ENCODE data around the gene SH3BGRL2. TPM values are rescaled to one million over a fixed set of nuclear protein-coding genes. Genes with fewer than 3 reads are reported as not detected.

SH3BGRL2 gene
- total RNA-seq, 1 experiment from 2014 or later: 3.8 TPM

DNA sequence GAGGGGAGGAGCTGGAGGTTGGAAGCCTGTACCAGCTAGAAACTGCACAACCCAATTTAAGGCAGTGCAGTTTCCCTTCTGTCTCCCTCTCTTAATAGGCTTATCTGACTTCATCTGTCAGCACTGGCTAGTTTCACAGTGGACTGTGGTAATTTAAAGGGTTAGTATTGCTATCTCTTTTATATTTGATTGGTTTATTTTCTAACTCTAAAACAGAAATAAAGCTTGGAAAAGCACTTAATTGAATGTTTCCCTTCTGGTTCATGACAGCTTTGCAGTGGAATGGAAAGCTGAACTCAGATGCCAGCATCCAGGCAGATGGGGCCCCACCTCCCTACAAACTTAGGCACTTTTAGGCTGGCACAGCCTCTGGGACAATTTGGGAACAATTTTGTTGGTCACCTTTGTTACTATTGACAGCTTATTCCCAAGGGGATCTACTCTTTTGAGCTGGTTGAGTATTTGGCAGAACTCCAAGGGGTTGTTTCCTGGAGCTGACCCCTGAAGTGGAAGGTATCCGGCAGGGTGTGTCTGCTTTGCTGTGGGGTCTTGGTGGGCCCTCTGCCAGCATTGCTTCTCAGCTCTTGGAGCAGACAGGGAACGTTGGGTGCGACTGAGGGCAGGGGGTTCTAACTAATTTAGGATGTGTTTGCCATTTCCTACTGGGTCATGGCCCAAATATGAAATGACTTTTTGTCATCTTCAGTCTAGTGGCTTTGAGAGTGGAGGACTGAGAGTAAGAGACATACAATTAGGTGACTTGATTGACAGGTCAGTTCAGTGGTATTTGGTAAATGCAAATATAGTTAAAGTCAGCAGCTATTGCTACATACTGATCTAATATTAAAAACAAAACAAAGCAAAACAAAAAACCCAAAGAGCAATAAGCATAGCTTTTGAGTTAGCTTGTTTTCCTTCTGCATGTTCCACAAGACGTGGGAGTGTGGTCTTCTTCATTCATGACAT, 9.3 kb downstream of the SH3BGRL2 start:
- no peak overlapping the region for H2AFZ ChIP-seq (ENCODE audit: low read length)
- H3K4me3 ChIP-seq (ENCODE audit: low read length): no peak overlapping the region
- H3K79me2 ChIP-seq (ENCODE audit: low read length): no peaks in the 10 kb centered on the region
- TF ChIP-seq EZH2phosphoT487 (IDR thresholded peaks at IDR 0.05; ENCODE audit: borderline replicate concordance, low read length): no peak
- TF ChIP-seq, protein P1, sequence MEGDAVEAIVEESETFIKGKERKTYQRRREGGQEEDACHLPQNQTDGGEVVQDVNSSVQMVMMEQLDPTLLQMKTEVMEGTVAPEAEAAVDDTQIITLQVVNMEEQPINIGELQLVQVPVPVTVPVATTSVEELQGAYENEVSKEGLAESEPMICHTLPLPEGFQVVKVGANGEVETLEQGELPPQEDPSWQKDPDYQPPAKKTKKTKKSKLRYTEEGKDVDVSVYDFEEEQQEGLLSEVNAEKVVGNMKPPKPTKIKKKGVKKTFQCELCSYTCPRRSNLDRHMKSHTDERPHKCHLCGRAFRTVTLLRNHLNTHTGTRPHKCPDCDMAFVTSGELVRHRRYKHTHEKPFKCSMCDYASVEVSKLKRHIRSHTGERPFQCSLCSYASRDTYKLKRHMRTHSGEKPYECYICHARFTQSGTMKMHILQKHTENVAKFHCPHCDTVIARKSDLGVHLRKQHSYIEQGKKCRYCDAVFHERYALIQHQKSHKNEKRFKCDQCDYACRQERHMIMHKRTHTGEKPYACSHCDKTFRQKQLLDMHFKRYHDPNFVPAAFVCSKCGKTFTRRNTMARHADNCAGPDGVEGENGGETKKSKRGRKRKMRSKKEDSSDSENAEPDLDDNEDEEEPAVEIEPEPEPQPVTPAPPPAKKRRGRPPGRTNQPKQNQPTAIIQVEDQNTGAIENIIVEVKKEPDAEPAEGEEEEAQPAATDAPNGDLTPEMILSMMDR (conservative IDR thresholded peaks at IDR 0.05; ENCODE audit: low read depth, low read length): no peak
- no peak for TF ChIP-seq EZH2 (IDR thresholded peaks at IDR 0.05; ENCODE audit: low read length, unreplicated experiment)
- intact Hi-C loops (cut with micrococcal nuclease): no loop called here
- H3K9me3 ChIP-seq (ENCODE audit: low read length): no peaks in the 10 kb centered on the region
- no TSS peak for BruUV-seq (replicated peaks)
- ATAC-seq (no peak), DNase-seq (no peak)
- H3K4me2 ChIP-seq (ENCODE audit: low read length): no peak overlapping the region
- no peak overlapping the region for H3K9ac ChIP-seq (ENCODE audit: low read length)
- no peak overlapping the region for H3K27ac ChIP-seq (ENCODE audit: low read length)
- no peaks in the 10 kb centered on the region for H3K36me3 ChIP-seq (ENCODE audit: low read depth, low read length)
- ChIA-PET POLR2A (ENCODE audit: unreplicated experiment) (interaction anchor here (0.5 kb wide), 1 partner anchor 10 kb away, joined by 3 read pairs; the partner anchor contains the start of gene SH3BGRL2), CTCF (no interaction called here)
- peaks cover 3% of the 10 kb centered on the region for H3K4me1 ChIP-seq (ENCODE audit: insufficient read depth, low read length)
- H4K20me1 ChIP-seq (ENCODE audit: low read length): no peaks in the 10 kb centered on the region
- H3K27me3 ChIP-seq (ENCODE audit: low read length): no peaks in the 10 kb centered on the region
- H3F3A ChIP-seq (ENCODE audit: low read length, unreplicated experiment): no peaks in the 10 kb centered on the region
- no peaks in the 10 kb centered on the region for H3K9me2 ChIP-seq (replicated peaks; ENCODE audit: low read length)

DNA sequence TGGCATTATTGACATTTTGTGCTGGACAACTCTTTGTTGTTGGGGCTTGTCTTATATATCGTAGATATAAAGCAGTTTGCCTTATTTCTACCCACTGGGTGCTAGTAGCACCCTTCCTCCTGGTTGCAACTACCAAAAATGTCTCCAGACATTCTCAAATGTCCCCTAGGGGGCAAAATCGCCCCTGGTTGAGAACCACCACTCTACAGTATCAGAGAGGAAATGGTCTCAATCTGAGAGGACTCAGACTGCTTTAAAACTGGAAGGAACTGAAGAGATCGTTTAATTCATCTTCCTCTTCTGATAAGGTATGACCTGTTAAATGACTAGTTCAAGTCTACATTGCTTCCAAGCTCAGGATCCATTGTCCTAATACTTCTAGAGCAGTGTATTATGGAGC, 14.9 kb downstream of the SH3BGRL2 start:
- no TSS peak for BruUV-seq (replicated peaks)
- ATAC-seq (no peak), DNase-seq (no peak)
- CTCF ChIA-PET: no interaction called here
- POLR2A ChIA-PET (ENCODE audit: unreplicated experiment): no interaction called here
- TF ChIP-seq, protein P1 (conservative IDR thresholded peaks at IDR 0.05; ENCODE audit: low read depth, low read length): peak; percentile 25; the same call in 1 of the 2 replicates
- TF ChIP-seq EZH2 (IDR thresholded peaks at IDR 0.05; ENCODE audit: low read length, unreplicated experiment): no peak
- H3K4me1 ChIP-seq (ENCODE audit: insufficient read depth, low read length): no peaks in the 10 kb centered on the region
- H3K4me3 ChIP-seq (ENCODE audit: low read length): no peak overlapping the region
- H3K4me2 ChIP-seq (ENCODE audit: low read length): no peak overlapping the region
- H3K27me3 ChIP-seq (ENCODE audit: low read length): no peaks in the 10 kb centered on the region
- no peaks in the 10 kb centered on the region for H3K36me3 ChIP-seq (ENCODE audit: low read depth, low read length)
- intact Hi-C loops (cut with micrococcal nuclease): no loop called here
- no peaks in the 10 kb centered on the region for H3K79me2 ChIP-seq (ENCODE audit: low read length)
- no peaks in the 10 kb centered on the region for H3K9me2 ChIP-seq (replicated peaks; ENCODE audit: low read length)
- H3K9me3 ChIP-seq (ENCODE audit: low read length): no peaks in the 10 kb centered on the region
- H4K20me1 ChIP-seq (ENCODE audit: low read length): no peaks in the 10 kb centered on the region
- no peak overlapping the region for H2AFZ ChIP-seq (ENCODE audit: low read length)
- H3F3A ChIP-seq (ENCODE audit: low read length, unreplicated experiment): no peaks in the 10 kb centered on the region
- H3K9ac ChIP-seq (ENCODE audit: low read length): no peak overlapping the region
- H3K27ac ChIP-seq (ENCODE audit: low read length): no peak overlapping the region

DNA sequence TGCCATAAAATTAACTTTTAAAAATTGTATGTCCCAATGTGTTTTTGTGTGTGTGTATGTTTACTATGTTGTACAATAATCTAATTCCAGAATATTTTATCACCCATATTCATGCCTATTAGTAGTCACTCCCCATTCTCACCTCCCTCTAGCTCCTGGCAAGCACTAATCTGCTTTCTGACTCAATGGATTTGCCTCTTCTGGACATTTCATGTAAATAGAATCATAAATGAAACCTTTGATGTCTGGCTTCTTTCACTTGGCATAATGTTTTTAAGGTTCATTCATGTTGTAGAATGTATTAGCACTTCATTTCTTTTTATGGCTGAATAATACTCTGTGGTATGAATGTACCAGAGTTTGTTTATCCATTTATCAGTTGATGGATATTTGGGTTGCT, 15.4 kb downstream of the SH3BGRL2 start:
- no peaks in the 10 kb centered on the region for H3K4me1 ChIP-seq (ENCODE audit: insufficient read depth, low read length)
- no peaks in the 10 kb centered on the region for H3F3A ChIP-seq (ENCODE audit: low read length, unreplicated experiment)
- DNase-seq (no peak), ATAC-seq (no peak)
- no peak overlapping the region for H3K27ac ChIP-seq (ENCODE audit: low read length)
- no peaks in the 10 kb centered on the region for H4K20me1 ChIP-seq (ENCODE audit: low read length)
- POLR2A ChIA-PET (ENCODE audit: unreplicated experiment): no interaction called here
- H3K79me2 ChIP-seq (ENCODE audit: low read length): no peaks in the 10 kb centered on the region
- no peaks in the 10 kb centered on the region for H3K9me2 ChIP-seq (replicated peaks; ENCODE audit: low read length)
- no peak overlapping the region for H3K4me2 ChIP-seq (ENCODE audit: low read length)
- H3K36me3 ChIP-seq (ENCODE audit: low read depth, low read length): no peaks in the 10 kb centered on the region
- BruUV-seq (replicated peaks): no TSS peak
- H3K27me3 ChIP-seq (ENCODE audit: low read length): no peaks in the 10 kb centered on the region
- no peak overlapping the region for H2AFZ ChIP-seq (ENCODE audit: low read length)
- intact Hi-C loops (cut with micrococcal nuclease): no loop called here
- no peak overlapping the region for H3K9ac ChIP-seq (ENCODE audit: low read length)
- H3K9me3 ChIP-seq (ENCODE audit: low read length): no peaks in the 10 kb centered on the region
- no peak overlapping the region for H3K4me3 ChIP-seq (ENCODE audit: low read length)
- CTCF ChIA-PET: no interaction called here
- TF ChIP-seq EZH2 (IDR thresholded peaks at IDR 0.05; ENCODE audit: low read length, unreplicated experiment): no peak
- TF ChIP-seq, protein P1 (conservative IDR thresholded peaks at IDR 0.05; ENCODE audit: low read depth, low read length): no peak
- no peak for TF ChIP-seq EZH2phosphoT487 (IDR thresholded peaks at IDR 0.05; ENCODE audit: borderline replicate concordance, low read length)

All from PC-3 (cell line).